ENCODE data around the gene GBX1. TPM values are rescaled to one million over a fixed set of nuclear protein-coding genes. Genes with fewer than 3 reads are reported as not detected.

Gene GBX1
- total and polyA plus RNA-seq, 4 donors = not detected

GRCh38 chr7:151122276-151122675 is 45.2 kb downstream of the GBX1 start:
- Histone ChIP-seq H3K4me3 (no peak overlapping the region), H3K27me3 (ENCODE audit: control insufficient read depth in 3 of 3, insufficient read depth in 3 of 3, low read length in 2 of 3) (no peaks in the 10 kb centered on the region), H3K36me3 (ENCODE audit: control insufficient read depth in 4 of 4, insufficient read depth in 4 of 4, low read length in 4 of 4) (peaks cover 0 to 69% (median 15%) of the 10 kb centered on the region in 4 donors), H3K9ac (ENCODE audit: insufficient read depth in 1 of 2, low read length in 2 of 2) (no peak overlapping the region), H3K27ac (ENCODE audit: low read depth in 1 of 2, low read length in 1 of 2) (no peak overlapping the region), H3K9me3 (ENCODE audit: control insufficient read depth in 4 of 4, insufficient read depth in 3 of 4, low read length in 3 of 4) (no peaks in the 10 kb centered on the region), H3K4me1 (ENCODE audit: control insufficient read depth in 5 of 5, insufficient read depth in 5 of 5, low read length in 5 of 5) (peaks cover 0 to 7% (median 0%) of the 10 kb centered on the region in 5 donors)
- ATAC-seq (ENCODE audit: insufficient read depth, low FRiP score) = no peak
- DNase-seq = no peak
- no peak for TF ChIP-seq CTCF (IDR thresholded peaks at IDR 0.05; ENCODE audit: control extremely low read depth, extremely low read depth)
- WGBS, 2 donors = 90 to 95% methylated on average over 22 to 24 of the region's 24 CpGs

GRCh38 chr7:151121380-151122170 is 45.9 kb downstream of the GBX1 start:
- no peak overlapping the region for H3K4me3 ChIP-seq
- H3K27me3 ChIP-seq (ENCODE audit: control insufficient read depth in 3 of 3, insufficient read depth in 3 of 3, low read length in 2 of 3) = no peaks in the 10 kb centered on the region
- no peak overlapping the region for H3K27ac ChIP-seq (ENCODE audit: low read depth in 1 of 2, low read length in 1 of 2)
- TF ChIP-seq CTCF (IDR thresholded peaks at IDR 0.05; ENCODE audit: control extremely low read depth, extremely low read depth) = no peak
- DNase-seq (no peak), ATAC-seq (ENCODE audit: insufficient read depth, low FRiP score) (no peak)
- peaks cover 0 to 69% (median 15%) of the 10 kb centered on the region in 4 donors for H3K36me3 ChIP-seq (ENCODE audit: control insufficient read depth in 4 of 4, insufficient read depth in 4 of 4, low read length in 4 of 4)
- WGBS, 2 donors = 85 to 86% methylated on average over 30 of the region's 30 CpGs
- no peaks in the 10 kb centered on the region for H3K9me3 ChIP-seq (ENCODE audit: control insufficient read depth in 4 of 4, insufficient read depth in 3 of 4, low read length in 3 of 4)
- H3K4me1 ChIP-seq (ENCODE audit: control insufficient read depth in 5 of 5, insufficient read depth in 5 of 5, low read length in 5 of 5) = peaks cover 0 to 7% (median 0%) of the 10 kb centered on the region in 5 donors
- H3K9ac ChIP-seq (ENCODE audit: insufficient read depth in 1 of 2, low read length in 2 of 2) = no peak overlapping the region

- Histone ChIP-seq H3K36me3 (ENCODE audit: control insufficient read depth in 4 of 4, insufficient read depth in 4 of 4, low read length in 4 of 4) (peaks cover 0 to 71% (median 15%) of the 10 kb centered on the region in 4 donors), H3K27ac (ENCODE audit: low read depth in 1 of 2, low read length in 1 of 2) (no peak overlapping the region), H3K4me3 (no peak overlapping the region), H3K9me3 (ENCODE audit: control insufficient read depth in 4 of 4, insufficient read depth in 3 of 4, low read length in 3 of 4) (no peaks in the 10 kb centered on the region), H3K9ac (ENCODE audit: insufficient read depth in 1 of 2, low read length in 2 of 2) (no peak overlapping the region), H3K4me1 (ENCODE audit: control insufficient read depth in 5 of 5, insufficient read depth in 5 of 5, low read length in 5 of 5) (peaks cover 0 to 8% (median 0%) of the 10 kb centered on the region in 5 donors), H3K27me3 (ENCODE audit: control insufficient read depth in 3 of 3, insufficient read depth in 3 of 3, low read length in 2 of 3) (no peaks in the 10 kb centered on the region)
- TF ChIP-seq CTCF (IDR thresholded peaks at IDR 0.05; ENCODE audit: control extremely low read depth, extremely low read depth) = no peak
- DNase-seq (no peak), ATAC-seq (ENCODE audit: insufficient read depth, low FRiP score) (no peak)
- WGBS, 2 donors = 92 to 94% methylated on average over 22 of the region's 22 CpGs
Measured at GRCh38 chr7:151120896-151121295, 46.6 kb downstream of the GBX1 start.
